KOPT-K1 (cell line): Measurements from ENCODE around the gene FAM25G.
"Not testable (repeated sequence)": the region's sequence is repeated elsewhere in the genome, so short reads cannot be mapped to it uniquely, and the experiment has no call there.

ENCODE experiments used
- H3K27ac ChIP-seq: fragments of 200-600 bp; sonication (generic); 2 replicates; pipeline ENCODE4 v1.5.1; 2016; ENCODE audit warnings: antibody characterized with exemption, mild to moderate bottlenecking, low read depth, low read length; ENCODE audit not compliant: poor library complexity, severe bottlenecking
- H3K36me3 ChIP-seq: fragments of 200-600 bp; sonication (generic); 2 replicates; pipeline ENCODE4 v1.5.1; 2017; ENCODE audit warnings: antibody characterized with exemption, mild to moderate bottlenecking, low read length, moderate library complexity; ENCODE audit not compliant: insufficient read depth
- H3K9me3 ChIP-seq: fragments of 200-600 bp; sonication (generic); 2 replicates; pipeline ENCODE4 v1.5.1; 2017; ENCODE audit warnings: antibody characterized with exemption, low read length, mild to moderate bottlenecking; ENCODE audit not compliant: insufficient read depth, poor library complexity, severe bottlenecking

Gene FAM25G

GRCh38 chr10:47473516-47473915, 18.0 kb downstream of the FAM25G start:
- H3K9me3 ChIP-seq, H3K36me3 ChIP-seq, H3K27ac ChIP-seq: not testable (repeated sequence)

- not testable (repeated sequence) for H3K9me3 ChIP-seq, H3K27ac ChIP-seq, H3K36me3 ChIP-seq
Measured at GRCh38 chr10:47472647-47473046, 18.9 kb downstream of the FAM25G start.

GRCh38 chr10:47472072-47472471, 19.4 kb downstream of the FAM25G start:
- H3K9me3 ChIP-seq, H3K27ac ChIP-seq, H3K36me3 ChIP-seq: not testable (repeated sequence)

- not testable (repeated sequence) for H3K36me3 ChIP-seq, H3K27ac ChIP-seq, H3K9me3 ChIP-seq
Measured at GRCh38 chr10:47468731-47469528, 22.6 kb downstream of the FAM25G start.

- not testable (repeated sequence) for H3K27ac ChIP-seq, H3K36me3 ChIP-seq, H3K9me3 ChIP-seq
Measured at GRCh38 chr10:47467957-47468356, 23.5 kb downstream of the FAM25G start.

GRCh38 chr10:47467458-47467857, 24.0 kb downstream of the FAM25G start:
- H3K9me3 ChIP-seq, H3K36me3 ChIP-seq, H3K27ac ChIP-seq: not testable (repeated sequence)

- H3K9me3 ChIP-seq, H3K36me3 ChIP-seq, H3K27ac ChIP-seq: not testable (repeated sequence)
Measured at GRCh38 chr10:47465216-47465917, 26.1 kb downstream of the FAM25G start.

GRCh38 chr10:47462577-47463358, 28.7 kb downstream of the FAM25G start:
- not testable (repeated sequence) for H3K9me3 ChIP-seq, H3K36me3 ChIP-seq, H3K27ac ChIP-seq

GRCh38 chr10:47461261-47461687, 30.2 kb downstream of the FAM25G start:
- not testable (repeated sequence) for H3K27ac ChIP-seq, H3K36me3 ChIP-seq, H3K9me3 ChIP-seq

GRCh38 chr10:47458466-47459154, 32.9 kb downstream of the FAM25G start:
- Histone ChIP-seq H3K9me3 (no peaks in the 10 kb centered on the region), H3K36me3 (no peaks in the 10 kb centered on the region), H3K27ac (no peak overlapping the region)

GRCh38 chr10:47457826-47458225, 33.7 kb downstream of the FAM25G start:
- H3K27ac ChIP-seq = no peak overlapping the region
- H3K36me3 ChIP-seq = no peaks in the 10 kb centered on the region
- H3K9me3 ChIP-seq = no peaks in the 10 kb centered on the region

- Histone ChIP-seq H3K36me3 (no peaks in the 10 kb centered on the region), H3K9me3 (no peaks in the 10 kb centered on the region), H3K27ac (no peak overlapping the region)
Measured at GRCh38 chr10:47457528-47457820, 34.0 kb downstream of the FAM25G start.

GRCh38 chr10:47456794-47457527, 34.5 kb downstream of the FAM25G start:
- H3K36me3 ChIP-seq = no peaks in the 10 kb centered on the region
- H3K27ac ChIP-seq = no peak overlapping the region
- no peaks in the 10 kb centered on the region for H3K9me3 ChIP-seq

- Histone ChIP-seq H3K27ac (no peak overlapping the region), H3K36me3 (no peaks in the 10 kb centered on the region), H3K9me3 (no peaks in the 10 kb centered on the region)
Measured at GRCh38 chr10:47456079-47456785, 35.3 kb downstream of the FAM25G start.
